Right lobe of liver (tissue), 6 donors: ENCODE measurements around the gene FCER2. TPM values are rescaled to one million over a fixed set of nuclear protein-coding genes. Genes with fewer than 3 reads are reported as not detected.

Experiments used
- ATAC-seq, 4 donors: fragments of 200-7000 bp; cut with Tn5 transposase; one replicate each; pipeline ENCODE4 v1.9.1; 2020; ENCODE audit warnings: mild to moderate bottlenecking in 4 of 4, moderate library complexity in 4 of 4
- DNase-seq, 3 donors: peaks; one replicate each; pipeline ENCODE4 v3.0.0-alpha.2; 2020
- H3K27ac ChIP-seq, 3 donors: fragments of 200-600 bp; one replicate each; pipeline ENCODE4 v1.8.0; 2022
- H3K27me3 ChIP-seq, 2 donors: fragments of 200-600 bp; one replicate each; pipeline ENCODE4 v1.8.0; 2022
- H3K36me3 ChIP-seq, 4 donors: fragments of 200-600 bp; sonication (generic) in 1 of 4; one replicate each; pipeline versions ENCODE4 v1.5.1 to v1.8.0; 2017 to 2022; ENCODE audit warnings: control low read depth in 1 of 4
- H3K4me1 ChIP-seq, 4 donors: fragments of 200-600 bp; sonication (generic) in 1 of 4; one replicate each; pipeline versions ENCODE4 v1.5.1 to v1.8.0; 2017 to 2022; ENCODE audit warnings: control low read depth in 1 of 4
- H3K4me3 ChIP-seq, 3 donors: fragments of 200-600 bp; one replicate each; pipeline ENCODE4 v1.8.0; 2022
- H3K9me3 ChIP-seq, 4 donors: fragments of 200-600 bp; sonication (generic) in 1 of 4; one replicate each; pipeline versions ENCODE4 v1.5.1 to v1.8.0; 2017 to 2022; ENCODE audit warnings: control low read depth in 1 of 4
- CTCF ChIP-seq, 4 donors: fragments of 200-600 bp in 3 of 4; fragments of 450-650 bp in 1 of 4; IDR thresholded peaks; one replicate each; pipeline versions ENCODE4 v1.5.1 to v1.8.0; 2016 to 2022; ENCODE audit warnings: antibody characterized with exemption in 4 of 4, mild to moderate bottlenecking in 2 of 4
- POLR2A ChIP-seq: fragments of 450-650 bp; IDR thresholded peaks from one replicate; pipeline ENCODE4 v1.6.1; 2017; ENCODE audit warnings: antibody characterized with exemption, mild to moderate bottlenecking
- WGBS: methylation state at CpG from one replicate; pipeline ENCODE4 v1.1.6; 2018; ENCODE audit warnings: low coverage, low lambda C conversion rate; ENCODE audit not compliant: insufficient coverage; ENCODE audit errors: missing lambda C conversion rate; 5-methylcytosine and 5-hydroxymethylcytosine counted together
- intact Hi-C, 2 donors: fragments of 100-400 bp; cut with DNase I; formaldehyde crosslinking; loops; one replicate each; pipeline versions ENCODE4 v1.11.2 to v1.14.1; 2022
- total RNA-seq, 6 experiments: library from RNA; depleted of rRNA in 2 of 6; stranded (reverse); fragments of >200 nt in 2 of 6; fragmentation: NEBNext Ultra II Directional in 3 of 6; extraction: Animal tissue kit (Norgen Biotek cat#: 25700) in 3 of 6; gene quantifications; one replicate each; pipeline versions ENCODE4 v1.1.0 to v1.2.4, GENCODE V29; 2016 to 2023
- donor health status: DM: no; HTN: yes; CAD: no.
- donor health status: DM: no; HTN: no; CAD: no.
- donor health status: DM: no; HTN: no; CAD: no.
- donor health status: DM: no; HTN: yes; CAD: no.
- donor health status: DM: no; HTN: yes; CAD: no.

Gene FCER2
- total RNA-seq, 6 experiments from 2014 or later = 0.18 to 0.29 TPM; not detected in 4

- Histone ChIP-seq H3K27ac (no peak overlapping the region), H3K4me1 (no peaks in the 10 kb centered on the region), H3K4me3 (no peak overlapping the region), H3K36me3 (no peaks in the 10 kb centered on the region), H3K9me3 (no peaks in the 10 kb centered on the region), H3K27me3 (no peaks in the 10 kb centered on the region)
- DNase-seq (no peak), ATAC-seq (no peak)
- intact Hi-C loops = no loop called here
- no peak for TF ChIP-seq POLR2A
- no peak for TF ChIP-seq CTCF (IDR thresholded peaks at IDR 0.05)
- WGBS = 67% methylated on average over 1 of the region's 1 CpG
Measured at GRCh38 chr19:7716762-7717161, 14.8 kb upstream of the FCER2 start.

- Histone ChIP-seq H3K4me3 (no peak overlapping the region), H3K27me3 (no peaks in the 10 kb centered on the region), H3K9me3 (no peaks in the 10 kb centered on the region), H3K27ac (no peak overlapping the region), H3K4me1 (no peaks in the 10 kb centered on the region), H3K36me3 (no peaks in the 10 kb centered on the region)
- TF ChIP-seq POLR2A (no peak), CTCF (IDR thresholded peaks at IDR 0.05) (no peak)
- WGBS = no CpG with 5 or more reads among the region's 1 CpG
- ATAC-seq (no peak), DNase-seq (no peak)
- intact Hi-C loops = no loop called here
Measured at GRCh38 chr19:7715671-7716070, 13.7 kb upstream of the FCER2 start.

GRCh38 chr19:7710616-7711015, 8.7 kb upstream of the FCER2 start:
- intact Hi-C loops = no loop called here
- DNase-seq (no peak), ATAC-seq (no peak)
- Histone ChIP-seq H3K27me3 (no peaks in the 10 kb centered on the region), H3K36me3 (no peaks in the 10 kb centered on the region), H3K27ac (no peak overlapping the region), H3K9me3 (no peaks in the 10 kb centered on the region), H3K4me1 (no peaks in the 10 kb centered on the region), H3K4me3 (no peak overlapping the region)
- WGBS = 77% methylated on average over 5 of the region's 5 CpGs
- TF ChIP-seq CTCF (IDR thresholded peaks at IDR 0.05) (no peak), POLR2A (no peak)

- ATAC-seq (no peak), DNase-seq (no peak)
- Histone ChIP-seq H3K36me3 (no peaks in the 10 kb centered on the region), H3K4me3 (no peak overlapping the region), H3K4me1 (no peaks in the 10 kb centered on the region), H3K9me3 (no peaks in the 10 kb centered on the region), H3K27me3 (no peaks in the 10 kb centered on the region), H3K27ac (no peak overlapping the region)
- TF ChIP-seq POLR2A (no peak), CTCF (IDR thresholded peaks at IDR 0.05) (no peak)
- 48% methylated on average over 4 of the region's 10 CpGs for WGBS
- intact Hi-C loops = no loop called here
Measured at GRCh38 chr19:7709932-7710460, 8.1 kb upstream of the FCER2 start.
